Stimulated activated CD8-positive, alpha-beta memory T cell treated with anti-CD3 and anti-CD28 coated beads, Interleukin-7, amount 100 ng/mL, for 1 hour (primary cell): ENCODE measurements around the gene DCTN2.
"Not testable (repeated sequence)": the region's sequence is repeated elsewhere in the genome, so short reads cannot be mapped to it uniquely, and the experiment has no call there.

Experiments used
- DNase-seq, 2 donors: peaks; one replicate each; pipeline ENCODE4 v3.0.0-alpha.2; 2020; ENCODE audit warnings: low read depth in 2 of 2

The DCTN2 gene

DNA sequence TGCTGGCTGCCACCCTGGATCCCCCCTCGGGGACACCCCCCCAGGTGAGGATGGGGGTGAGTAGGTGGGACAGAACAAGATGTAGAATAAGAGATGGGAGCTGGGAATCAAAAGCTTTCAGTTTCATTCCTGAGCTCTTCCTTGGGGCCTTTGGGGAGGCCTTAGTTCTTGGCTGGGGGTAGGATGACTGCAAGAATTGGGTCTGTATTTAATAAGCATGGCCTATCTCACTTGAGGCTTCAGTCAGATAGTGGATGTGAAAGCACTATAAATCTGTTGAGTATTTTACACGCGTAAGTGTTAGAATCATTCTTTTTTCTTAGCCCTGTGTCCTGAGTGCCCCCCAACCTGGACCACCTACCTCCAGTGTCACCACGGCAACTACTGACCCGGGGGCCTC, 19.8 kb downstream of the DCTN2 start:
- no peak for DNase-seq

- DNase-seq: no peak
Measured at GRCh38 chr12:57526477-57527126, 20.4 kb downstream of the DCTN2 start.

DNA sequence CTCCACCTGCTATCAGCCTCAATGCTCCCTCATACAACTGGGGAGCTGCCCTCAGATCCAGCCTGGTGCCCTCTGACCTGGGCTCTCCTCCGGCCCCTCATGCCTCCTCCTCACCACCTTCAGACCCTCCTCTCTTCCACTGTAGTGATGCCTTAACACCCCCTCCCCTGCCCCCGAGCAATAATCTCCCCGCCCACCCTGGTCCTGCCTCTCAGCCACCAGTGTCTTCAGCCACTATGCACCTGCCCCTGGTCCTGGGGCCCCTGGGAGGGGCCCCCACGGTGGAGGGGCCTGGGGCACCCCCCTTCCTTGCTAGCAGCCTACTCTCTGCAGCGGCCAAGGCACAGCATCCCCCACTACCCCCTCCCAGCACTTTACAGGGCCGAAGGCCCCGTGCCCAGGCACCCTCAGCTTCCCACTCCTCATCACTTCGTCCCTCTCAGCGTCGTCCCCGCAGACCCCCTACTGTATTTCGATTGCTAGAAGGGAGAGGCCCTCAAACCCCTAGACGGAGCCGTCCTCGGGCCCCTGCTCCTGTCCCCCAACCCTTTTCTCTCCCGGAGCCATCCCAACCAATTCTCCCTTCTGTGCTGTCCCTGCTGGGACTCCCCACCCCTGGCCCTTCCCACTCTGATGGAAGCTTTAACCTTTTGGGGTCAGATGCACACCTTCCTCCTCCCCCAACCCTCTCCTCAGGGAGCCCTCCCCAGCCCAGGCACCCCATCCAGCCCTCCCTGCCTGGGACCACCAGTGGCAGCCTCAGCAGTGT, 21.2 kb downstream of the DCTN2 start:
- no peak for DNase-seq

GRCh38 chr12:57524814-57525614, 22.0 kb downstream of the DCTN2 start:
- DNase-seq: no peak

GRCh38 chr12:57523706-57524614, 23.0 kb downstream of the DCTN2 start:
- DNase-seq: no peak

DNA sequence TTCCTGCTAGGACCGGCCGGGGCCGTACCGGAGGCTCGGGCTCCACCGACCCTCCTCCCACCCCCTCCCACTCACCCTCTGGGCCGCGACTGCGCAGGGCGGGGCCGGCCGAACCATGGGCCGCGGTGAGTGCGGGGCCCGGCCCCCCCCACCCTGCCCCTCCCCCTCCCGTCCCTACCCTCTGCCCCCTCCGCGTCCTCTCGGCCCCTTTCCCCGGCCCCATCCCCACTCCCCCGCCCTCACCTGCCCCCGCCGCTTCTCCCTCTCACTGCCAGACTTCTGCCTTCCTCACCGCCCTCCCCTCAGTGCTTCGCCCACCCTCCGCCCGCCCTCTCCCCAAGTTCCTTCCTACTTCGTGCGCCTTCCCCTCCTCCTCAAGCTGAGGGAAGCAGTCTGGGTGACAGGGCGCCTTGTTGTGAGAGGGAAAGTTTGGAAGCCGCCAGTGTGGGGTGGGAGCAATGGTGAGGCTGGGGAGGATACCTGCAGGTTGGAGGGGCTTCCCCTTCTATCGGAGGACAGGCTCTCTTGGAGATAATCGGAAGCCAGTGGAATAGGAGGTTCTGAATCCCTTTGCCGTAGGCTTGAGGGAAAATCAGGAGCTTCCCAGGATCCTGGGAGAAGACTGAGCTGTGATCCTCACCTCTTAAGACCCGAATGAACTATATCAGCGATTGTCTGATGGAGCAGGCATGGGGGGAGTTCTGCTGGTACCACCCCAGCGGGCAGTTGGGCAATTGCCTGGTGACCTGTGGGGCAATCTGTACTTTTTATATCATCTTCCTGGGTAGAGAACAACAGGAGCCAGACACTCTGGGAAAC, 23.9 kb downstream of the DCTN2 start:
- DNase-seq: no peak

DNA sequence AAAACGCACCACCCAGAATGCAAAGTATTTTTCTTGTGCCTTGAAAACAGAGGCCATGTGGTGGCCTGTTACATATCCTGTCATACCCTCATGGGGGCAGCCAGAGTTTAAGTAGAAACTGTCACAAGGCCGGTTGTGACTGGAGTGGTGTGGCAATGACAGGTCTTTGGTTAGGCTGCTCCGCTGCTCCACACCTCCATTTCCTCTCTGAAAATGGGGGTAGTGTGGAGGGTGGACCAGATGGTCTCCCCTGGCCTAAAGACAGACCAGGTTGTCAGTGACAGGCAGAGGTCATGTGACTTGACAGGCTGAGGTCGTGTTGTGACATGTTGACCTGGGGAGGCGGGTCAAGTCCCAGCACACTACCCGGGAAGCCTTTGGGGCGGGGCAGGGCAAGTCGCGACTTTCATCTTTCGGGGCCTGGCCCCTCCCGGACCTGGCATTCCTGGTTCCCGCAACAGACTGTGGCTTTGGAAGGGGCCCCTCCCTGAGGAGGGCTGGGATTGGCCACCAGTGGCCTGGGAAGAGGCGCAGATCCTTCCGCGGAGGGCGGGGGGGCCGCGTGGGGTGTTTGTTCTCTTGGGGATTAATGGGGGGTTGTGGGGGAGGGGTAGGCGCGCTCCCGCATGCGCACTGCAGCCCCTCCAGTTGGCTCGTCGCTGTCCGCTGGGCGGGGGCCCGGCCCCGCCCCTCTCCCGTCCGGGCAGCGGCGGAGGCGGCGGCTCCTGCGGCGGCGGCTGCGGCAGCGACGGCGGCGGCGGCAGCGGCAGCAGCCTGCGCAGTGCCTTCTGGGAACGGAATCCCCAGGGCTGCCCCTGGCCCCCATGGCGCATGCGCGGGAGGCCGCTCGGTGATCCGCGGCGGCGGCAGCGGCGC, 24.7 kb downstream of the DCTN2 start, which contains the start of gene MBD6:
TSS of gene MBD6 (plus strand) at position 814 of the 876 bp plus-strand sequence. CDS start 1,480 bp downstream, outside the sequence.
- peak; percentile 68 to 76 for DNase-seq

DNA sequence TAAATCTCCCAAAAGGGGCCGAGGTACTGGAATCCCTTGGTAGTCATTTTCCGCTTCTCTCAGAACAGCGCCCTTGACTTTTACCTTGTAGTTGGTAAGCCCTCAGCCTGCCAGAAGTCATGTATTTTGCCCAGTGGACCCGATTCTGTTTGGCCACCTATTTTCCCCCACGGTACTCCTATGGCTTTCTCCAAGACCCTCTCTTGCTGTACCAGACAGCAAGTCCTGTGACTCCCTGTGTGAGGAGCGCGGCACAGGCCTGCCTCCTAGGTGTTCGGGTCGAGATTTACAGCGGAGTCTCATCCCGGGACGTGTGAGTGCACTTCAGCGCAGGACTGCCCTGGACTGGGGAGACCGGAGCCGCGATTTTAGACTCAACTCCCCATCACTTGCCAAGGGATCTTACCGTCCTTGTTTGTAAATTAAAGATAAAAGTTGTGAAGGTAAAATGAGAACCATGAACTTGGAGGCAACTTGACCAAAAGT, 25.4 kb downstream of the DCTN2 start:
- DNase-seq: no peak

GRCh38 chr12:57520053-57520818, 26.8 kb downstream of the DCTN2 start, which contains the start of gene DDIT3:
Gene DDIT3 (minus strand): TSS chr12:57520514. CDS start chr12:57517406, 3,108 bp downstream.
- DNase-seq: peak; percentile 99

GRCh38 chr12:57519796-57520052, 27.3 kb downstream of the DCTN2 start:
- no peak for DNase-seq

GRCh38 chr12:57518920-57519795, 27.8 kb downstream of the DCTN2 start:
- DNase-seq: no peak

- no peak for DNase-seq
Measured at GRCh38 chr12:57518176-57518919, 28.6 kb downstream of the DCTN2 start.

GRCh38 chr12:57517718-57518117, 29.3 kb downstream of the DCTN2 start:
- DNase-seq: not testable (repeated sequence)

DNA sequence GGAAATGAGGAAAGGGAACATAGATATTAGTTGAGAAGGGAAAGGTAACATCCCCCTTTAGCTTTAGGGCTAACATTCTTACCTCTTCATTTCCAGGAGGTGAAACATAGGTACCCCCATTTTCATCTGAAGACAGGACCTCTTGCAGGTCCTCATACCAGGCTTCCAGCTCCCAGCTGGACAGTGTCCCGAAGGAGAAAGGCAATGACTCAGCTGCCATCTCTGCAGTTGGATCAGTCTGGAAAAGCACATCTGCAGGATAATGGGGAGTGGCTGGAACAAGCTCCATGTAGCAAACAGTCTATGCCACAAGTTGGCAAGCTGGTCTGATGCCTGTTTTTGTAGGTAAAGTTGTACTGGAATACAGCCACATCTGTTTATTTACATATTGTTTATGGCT, 29.8 kb downstream of the DCTN2 start:
- no peak for DNase-seq

GRCh38 chr12:57516617-57517153, 30.3 kb downstream of the DCTN2 start:
- no peak for DNase-seq

DNA sequence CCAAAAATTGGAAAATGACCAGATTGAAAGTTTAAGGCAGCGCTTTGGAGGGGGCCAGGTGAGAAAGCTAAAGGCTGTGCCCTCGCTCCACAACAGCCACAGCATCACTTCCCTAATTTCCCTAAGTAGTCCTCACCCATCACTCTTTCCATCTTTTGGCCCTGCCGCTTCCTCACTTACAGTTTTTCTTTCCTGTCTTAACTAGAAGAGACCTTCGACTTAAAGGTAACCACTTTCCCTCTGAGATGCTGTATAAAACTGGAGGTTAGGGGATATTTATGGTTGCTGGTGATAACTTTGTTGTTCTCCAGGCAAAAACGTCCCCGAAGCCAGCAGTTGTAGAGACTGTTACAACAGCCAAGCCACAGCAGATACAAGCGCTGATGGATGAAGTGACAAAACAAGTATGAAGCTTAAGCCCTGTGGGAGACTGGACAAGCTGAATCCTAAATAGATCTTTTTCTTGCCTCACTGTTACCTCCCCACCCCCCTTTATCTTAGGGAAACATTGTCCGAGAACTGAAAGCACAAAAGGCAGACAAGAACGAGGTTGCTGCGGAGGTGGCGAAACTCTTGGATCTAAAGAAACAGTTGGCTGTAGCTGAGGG, 31.0 kb downstream of the DCTN2 start:
- no peak for DNase-seq
